H1 (cell line): Measurements from ENCODE around the gene FOXO4. TPM values are rescaled to one million over a fixed set of nuclear protein-coding genes. Genes with fewer than 3 reads are reported as not detected.
A peak's percentile ranks its signal among the peaks of the same experiment; 100 is the strongest.

Experiments
- CTCF ChIA-PET: fragments of 300-600 bp; sonication (Branson Sonifier 250); formaldehyde crosslinking; loops from one replicate; lab custom pipeline; 2021; ENCODE audit not compliant: partially characterized antibody; lab: Charles Lee
- POLR2A ChIA-PET: fragments of 300-600 bp; sonication (Branson Sonifier 250); formaldehyde crosslinking; loops from one replicate; lab custom pipeline; 2021; ENCODE audit warnings: inconsistent platforms; ENCODE audit not compliant: partially characterized antibody; lab: Charles Lee
- DNase-seq, 2 experiments: peaks; one replicate each; pipeline versions ENCODE4 v3.0.0 to v3.0.0-alpha.2; 2010 to 2022; ENCODE audit warnings: low spot score in 2 of 2, low read depth in 1 of 2, mixed read lengths in 1 of 2
- FAIRE-seq: peaks from 2 replicates; lab custom pipeline; 2011; peaks lifted over from hg19 to GRCh38; lab: Jason Lieb, UNC
- H2AFZ ChIP-seq: 2 replicates; pipeline ENCODE4 v1.8.1; 2012; ENCODE audit warnings: low read length, inconsistent platforms
- H2AK5ac ChIP-seq: 2 replicates; pipeline ENCODE4 v1.6.1; 2013; ENCODE audit warnings: low read depth, low read length
- H2BK120ac ChIP-seq: replicated peaks from 2 replicates; pipeline ENCODE3; 2013; ENCODE audit warnings: low read depth, low read length, inconsistent platforms
- H2BK12ac ChIP-seq: 2 replicates; pipeline ENCODE4 v1.6.1; 2013; ENCODE audit warnings: low read depth, low read length
- H2BK15ac ChIP-seq: 2 replicates; pipeline ENCODE4 v1.6.1; 2013; ENCODE audit warnings: low read length
- H2BK20ac ChIP-seq: 2 replicates; pipeline ENCODE4 v1.6.1; 2013; ENCODE audit warnings: low read length
- H2BK5ac ChIP-seq: 2 replicates; pipeline ENCODE4 v1.6.1; 2013; ENCODE audit warnings: low read depth, low read length
- H3K14ac ChIP-seq: 2 replicates; pipeline ENCODE4 v1.6.1; 2013; ENCODE audit warnings: inconsistent platforms; ENCODE audit not compliant: insufficient read length
- H3K18ac ChIP-seq: 2 replicates; pipeline ENCODE4 v1.6.1; 2013; ENCODE audit warnings: low read length; ENCODE audit errors: extremely low read depth
- H3K23ac ChIP-seq: 2 replicates; pipeline ENCODE4 v1.6.1; 2013; ENCODE audit warnings: inconsistent platforms; ENCODE audit not compliant: insufficient read length
- H3K23me2 ChIP-seq: 2 replicates; pipeline ENCODE4 v1.6.1; 2013; ENCODE audit warnings: low read depth, low read length
- H3K27ac ChIP-seq: 2 replicates; pipeline ENCODE4 v1.6.1; 2011; ENCODE audit warnings: low read depth, low read length, inconsistent platforms
- H3K27me3 ChIP-seq, 4 experiments: replicated peaks in 1 of 4; 1 replicate in 1 of 4; 2 replicates in 3 of 4; pipeline versions ENCODE4 v1.6.1 to v1.8.1; 2011 to 2013; ENCODE audit warnings: low read length in 3 of 4, mild to moderate bottlenecking in 3 of 4, inconsistent platforms in 2 of 4, mixed read lengths in 2 of 4, moderate library complexity in 1 of 4; ENCODE audit not compliant: control insufficient read depth in 3 of 4, insufficient read depth in 3 of 4; ENCODE audit errors: extremely low read depth in 1 of 4
- H3K36me3 ChIP-seq, 4 experiments: 2 replicates each; pipeline versions ENCODE4 v1.6.1 to v1.8.1; 2011 to 2013; ENCODE audit warnings: mild to moderate bottlenecking in 4 of 4, low read length in 3 of 4, moderate library complexity in 2 of 4, control low read depth in 1 of 4, inconsistent platforms in 1 of 4; ENCODE audit not compliant: insufficient read depth in 4 of 4, control insufficient read depth in 2 of 4
- H3K4ac ChIP-seq: replicated peaks from 2 replicates; pipeline ENCODE3; 2013; ENCODE audit warnings: low read length, low read depth, mixed read lengths, inconsistent platforms; ENCODE audit not compliant: insufficient read length
- H3K4me1 ChIP-seq, 4 experiments: replicated peaks in 1 of 4; 1 replicate in 1 of 4; 2 replicates in 3 of 4; pipeline versions ENCODE4 v1.6.1 to v1.8.1; 2011 to 2013; ENCODE audit warnings: low read length in 3 of 4, inconsistent platforms in 2 of 4, mixed read lengths in 1 of 4; ENCODE audit not compliant: insufficient read depth in 4 of 4, control insufficient read depth in 3 of 4
- H3K4me2 ChIP-seq, 2 experiments: 2 replicates each; pipeline versions ENCODE4 v1.6.1 to v1.8.1; 2011 to 2013; ENCODE audit warnings: low read depth in 2 of 2, low read length in 2 of 2, control low read depth in 1 of 2, inconsistent platforms in 1 of 2, mild to moderate bottlenecking in 1 of 2; ENCODE audit not compliant: insufficient read depth in 1 of 2
- H3K4me3 ChIP-seq, 4 experiments: fragments of 200-600, 300-600 bp in 1 of 4; sonication (generic), shearing (Covaris generic), sonication (Bioruptor Twin) in 1 of 4; 2 replicates each; pipeline versions ENCODE4 v1.5.1 to v1.8.1; 2011 to 2016; ENCODE audit warnings: low read length in 4 of 4, low read depth in 3 of 4, control low read depth in 2 of 4, inconsistent platforms in 2 of 4, mild to moderate bottlenecking in 2 of 4, mixed read lengths in 1 of 4, moderate library complexity in 1 of 4; ENCODE audit not compliant: insufficient read depth in 2 of 4; ENCODE audit errors: extremely low read depth in 1 of 4
- H3K56ac ChIP-seq: replicated peaks from 2 replicates; pipeline ENCODE3; 2013; ENCODE audit warnings: low read depth, mild to moderate bottlenecking, mixed read lengths, low read length, inconsistent platforms; ENCODE audit not compliant: insufficient read length
- H3K79me1 ChIP-seq: 2 replicates; pipeline ENCODE4 v1.6.1; 2013; ENCODE audit warnings: low read depth, low read length, control low read depth
- H3K79me2 ChIP-seq, 2 experiments: 2 replicates each; pipeline versions ENCODE4 v1.6.1 to v1.8.1; 2012 to 2013; ENCODE audit warnings: low read length in 2 of 2, mild to moderate bottlenecking in 2 of 2, inconsistent platforms in 1 of 2; ENCODE audit not compliant: insufficient read depth in 2 of 2, control insufficient read depth in 1 of 2
- H3K9ac ChIP-seq, 4 experiments: replicated peaks in 1 of 4; 1 replicate in 1 of 4; 2 replicates in 3 of 4; pipeline versions ENCODE4 v1.6.1 to v1.8.1; 2011 to 2013; ENCODE audit warnings: low read depth in 3 of 4, low read length in 3 of 4, control low read depth in 2 of 4, mild to moderate bottlenecking in 2 of 4, moderate library complexity in 2 of 4, inconsistent platforms in 1 of 4; ENCODE audit errors: extremely low read depth in 1 of 4
- H3K9me3 ChIP-seq, 2 experiments: 2 replicates each; pipeline versions ENCODE4 v1.6.1 to v1.8.1; 2012 to 2013; ENCODE audit warnings: mild to moderate bottlenecking in 2 of 2, moderate library complexity in 2 of 2, control low read depth in 1 of 2, inconsistent platforms in 1 of 2, low read depth in 1 of 2, low read length in 1 of 2, mixed read lengths in 1 of 2; ENCODE audit not compliant: insufficient read depth in 2 of 2
- H4K20me1 ChIP-seq, 2 experiments: replicated peaks in 1 of 2; 2 replicates each; pipeline versions ENCODE3 to v1.8.1; 2011 to 2013; ENCODE audit warnings: inconsistent platforms in 2 of 2, low read length in 2 of 2, mild to moderate bottlenecking in 1 of 2; ENCODE audit not compliant: insufficient read depth in 2 of 2, control insufficient read depth in 1 of 2
- H4K5ac ChIP-seq: 2 replicates; pipeline ENCODE4 v1.6.1; 2013; ENCODE audit warnings: low read length, low read depth, mixed read lengths, inconsistent platforms; ENCODE audit not compliant: insufficient read length
- H4K8ac ChIP-seq: 2 replicates; pipeline ENCODE4 v1.8.0; 2013; ENCODE audit warnings: mild to moderate bottlenecking, moderate library complexity, low read length, inconsistent platforms; ENCODE audit not compliant: insufficient read depth; ENCODE audit errors: extremely low read depth
- H4K91ac ChIP-seq: replicated peaks from 2 replicates; pipeline ENCODE3; 2013; ENCODE audit warnings: low read length, mixed read lengths, inconsistent platforms; ENCODE audit not compliant: insufficient read length
- CTCF ChIP-seq, 3 experiments: IDR thresholded peaks; 1 replicate in 2 of 3; 2 replicates in 1 of 3; pipeline versions ENCODE4 v1.5.1 to v1.6.1; 2011; ENCODE audit warnings: low read length in 3 of 3, mild to moderate bottlenecking in 3 of 3, inconsistent platforms in 2 of 3, low read depth in 1 of 3, moderate library complexity in 1 of 3; ENCODE audit not compliant: insufficient read depth in 1 of 3; ENCODE audit errors: control extremely low read depth in 1 of 3
- TEAD4 ChIP-seq: IDR thresholded peaks from 2 replicates; pipeline ENCODE4 v1.6.1; 2012; ENCODE audit warnings: low read depth, low read length, inconsistent platforms, mixed read lengths
- ZNF274 ChIP-seq: IDR thresholded peaks from 2 replicates; pipeline ENCODE4 v1.7.0; 2012; ENCODE audit warnings: low read length, borderline replicate concordance; ENCODE audit errors: extremely low read depth
- WGBS, 2 experiments: shearing (Covaris generic) in 1 of 2; methylation state at CpG; one replicate each; pipeline versions ENCODE4 v1.1.6 to v1.1.7; 2013 to 2015; ENCODE audit warnings: low lambda C conversion rate in 2 of 2, mixed read lengths in 2 of 2, inconsistent platforms in 1 of 2, low coverage in 1 of 2, missing lambda C conversion rate in 1 of 2; ENCODE audit not compliant: insufficient replicate concordance in 2 of 2, insufficient coverage in 1 of 2, insufficient read length in 1 of 2; ENCODE audit errors: extremely low coverage in 1 of 2, missing lambda C conversion rate in 1 of 2; 5-methylcytosine and 5-hydroxymethylcytosine counted together
- polyA plus RNA-seq, 7 experiments: library from polyadenylated mRNA; depleted of rRNA in 3 of 7; stranded (reverse) in 5 of 7; unstranded in 2 of 7; fragments of >200 nt in 5 of 7; fragments of 200-250 nt in 2 of 7; gene quantifications; 1 replicate in 5 of 7; 2 replicates in 1 of 7; 4 replicates in 1 of 7; pipeline versions ENCODE4 v1.2.1 to v1.2.3, GENCODE V29; 2011 to 2013; ENCODE audit warnings: missing spikeins in 2 of 7, mixed read lengths in 2 of 7
- total RNA-seq: library from RNA; stranded (reverse); fragmentation: NEBNext Ultra II Directional; extraction: Animal tissue kit (Norgen Biotek cat#: 25700); gene quantifications from 2 replicates; pipeline ENCODE4 v1.2.1, GENCODE V29; 2021

The FOXO4 gene
- total and polyA plus RNA-seq, 2 of the 8 experiments (the other 6 are each of a cell fraction or from before 2014, with no cell fraction given): 12.3 to 57.4 TPM

GRCh38 chrX:71100581-71101505, 5.2 kb downstream of the FOXO4 start:
- H3K18ac ChIP-seq: peak overlapping the region; percentile 32; the same call in 1 of the 2 replicates
- 0 out of 2 replicates have a peak, but pooled peaks have one; percentile 28 for TF ChIP-seq TEAD4
- peak in 1 of 3 experiments; percentile 5; a peak in 1 of 4 replicates for TF ChIP-seq CTCF (IDR thresholded peaks at IDR 0.05; ENCODE audit: control extremely low read depth in 1 of 3, insufficient read depth in 1 of 3, low read depth in 1 of 3, low read length in 3 of 3)
- no peak for TF ChIP-seq ZNF274
- H2BK5ac ChIP-seq: peak overlapping the region; percentile 66; the same call in 1 of the 2 replicates
- peaks cover 0 to 5% (median 0%) of the 10 kb centered on the region in 4 experiments; a peak in 1 of 7 replicates for H3K27me3 ChIP-seq
- no peak overlapping the region for H2BK120ac ChIP-seq
- no peak overlapping the region for H2BK15ac ChIP-seq
- H3K79me2 ChIP-seq: peaks cover 0 to 8% of the 10 kb centered on the region in 2 experiments; a peak in 2 of 4 replicates
- peaks cover 0 to 2% of the 10 kb centered on the region in 2 experiments for H4K20me1 ChIP-seq
- no peak overlapping the region for H2AK5ac ChIP-seq
- H2AFZ ChIP-seq: no peak overlapping the region
- 0 out of 8 replicates have a peak overlapping the region, but pooled peaks of 1 of the 4 experiments have one; percentile 53 for H3K4me3 ChIP-seq
- no peak overlapping the region for H4K5ac ChIP-seq
- H3K9ac ChIP-seq: no peak overlapping the region
- H3K14ac ChIP-seq: no peak overlapping the region
- ChIA-PET POLR2A (interaction anchor here (0.5 to 2.4 kb wide), 7 partner anchors 17 to 48 kb away, joined by 3 to 17 read pairs (median 3); partner anchors contain the start of genes MED12 and SNX12), CTCF (interaction anchor here (1.2 to 1.6 kb wide), 5 partner anchors 12 to 79 kb away, joined by 3 to 4 read pairs (median 4); no protein-coding TSS in a partner anchor)
- 73% methylated on average over 21 of the region's 31 CpGs; no CpG with 5 or more reads in 1 of the 2 experiments for WGBS, 2 experiments
- peaks cover 10% of the 10 kb centered on the region for H3K23me2 ChIP-seq
- no peak overlapping the region for H3K4ac ChIP-seq
- H3K36me3 ChIP-seq: peaks cover 0 to 6% (median 0%) of the 10 kb centered on the region in 4 experiments; a peak in 1 of 8 replicates
- DNase-seq: no peak
- no peak overlapping the region for H3K56ac ChIP-seq
- peaks cover 6 to 39% (median 19%) of the 10 kb centered on the region in 4 experiments for H3K4me1 ChIP-seq
- no peak overlapping the region for H3K23ac ChIP-seq
- H3K9me3 ChIP-seq: no peaks in the 10 kb centered on the region
- no peak overlapping the region; the same call in 1 of the 2 replicates for H4K8ac ChIP-seq
- no peak for FAIRE-seq
- H4K91ac ChIP-seq: no peak overlapping the region
- H2BK12ac ChIP-seq: peak overlapping the region; percentile 84; the same call in 1 of the 2 replicates
- no peak overlapping the region for H3K27ac ChIP-seq
- peak overlapping the region; percentile 42 to 95 for H3K4me2 ChIP-seq
- H3K79me1 ChIP-seq: no peaks in the 10 kb centered on the region; the same call in 1 of the 2 replicates
- H2BK20ac ChIP-seq: no peak overlapping the region
